Smooth muscle cell (in vitro differentiated cells): ENCODE data around the gene PPP3R2. TPM values are rescaled to one million over a fixed set of nuclear protein-coding genes. Genes with fewer than 3 reads are reported as not detected.

ENCODE experiments used
- DNase-seq: peaks from one replicate; lab custom pipeline; 2025; ENCODE audit not compliant: unreplicated experiment; lab: John Stamatoyannopoulos, UW
- H2AFZ ChIP-seq: fragments of 200-600 bp; sonication (generic); 2 replicates; pipeline ENCODE4 v1.6.0; 2016; ENCODE audit warnings: antibody characterized with exemption, low read depth, mild to moderate bottlenecking
- H3F3A ChIP-seq: fragments of 200-600 bp; sonication (generic); 2 replicates; pipeline ENCODE4 v1.6.0; 2017; ENCODE audit warnings: antibody characterized with exemption, low read depth
- H3K27ac ChIP-seq: fragments of 200-600 bp; sonication (generic); 2 replicates; pipeline ENCODE4 v1.5.1; 2016; ENCODE audit warnings: low read depth, mild to moderate bottlenecking
- H3K27me3 ChIP-seq: fragments of 200-600 bp; sonication (generic); 2 replicates; pipeline ENCODE4 v1.6.1; 2016; ENCODE audit warnings: low read depth, mild to moderate bottlenecking
- H3K36me3 ChIP-seq: fragments of 200-600 bp; sonication (generic); 2 replicates; pipeline ENCODE4 v1.5.1; 2016; ENCODE audit warnings: low read depth
- H3K4me1 ChIP-seq: fragments of 200-600 bp; sonication (generic); 2 replicates; pipeline ENCODE4 v1.5.1; 2016; ENCODE audit warnings: low read depth
- H3K4me2 ChIP-seq: fragments of 200-600 bp; sonication (generic); 2 replicates; pipeline ENCODE4 v1.6.0; 2016; ENCODE audit warnings: mild to moderate bottlenecking
- H3K4me3 ChIP-seq: fragments of 200-600 bp; sonication (generic); 2 replicates; pipeline ENCODE4 v1.5.1; 2016; ENCODE audit warnings: mild to moderate bottlenecking
- H3K79me2 ChIP-seq: fragments of 200-600 bp; sonication (generic); 2 replicates; pipeline ENCODE4 v1.6.0; 2016; ENCODE audit warnings: low read depth, mild to moderate bottlenecking
- H3K9ac ChIP-seq: fragments of 200-600 bp; sonication (generic); 2 replicates; pipeline ENCODE4 v1.6.0; 2016; ENCODE audit warnings: low read depth
- H3K9me3 ChIP-seq: fragments of 200-600 bp; sonication (generic); replicated peaks from 2 replicates; pipeline ENCODE4 v1.5.1; 2016; ENCODE audit warnings: low read depth
- H4K20me1 ChIP-seq: fragments of 200-600 bp; sonication (generic); 2 replicates; pipeline ENCODE4 v1.6.0; 2016; ENCODE audit warnings: low read depth
- CTCF ChIP-seq: fragments of 200-600 bp; sonication (generic); IDR thresholded peaks from 2 replicates; pipeline ENCODE4 v1.5.1; 2017; ENCODE audit warnings: borderline replicate concordance, mild to moderate bottlenecking, antibody characterized with exemption; ENCODE audit not compliant: insufficient read depth, poor library complexity, severe bottlenecking
- WGBS: methylation state at CpG from one replicate; pipeline ENCODE4 v1.1.7; 2016; ENCODE audit warnings: low lambda C conversion rate; 5-methylcytosine and 5-hydroxymethylcytosine counted together
- polyA plus RNA-seq: library from polyadenylated mRNA; unstranded; fragments of >200 nt; fragmentation: Nextera tagmentation; extraction: Ambion mirVana; gene quantifications from 2 replicates; pipeline ENCODE4 v1.2.1, GENCODE V29; 2016
- total RNA-seq: library from RNA; depleted of rRNA; stranded (reverse); fragments of >200 nt; gene quantifications from 2 replicates; pipeline ENCODE4 v1.2.3, GENCODE V29; 2014

The PPP3R2 gene
- total and polyA plus RNA-seq, 2 experiments from 2014 or later: not detected

DNA sequence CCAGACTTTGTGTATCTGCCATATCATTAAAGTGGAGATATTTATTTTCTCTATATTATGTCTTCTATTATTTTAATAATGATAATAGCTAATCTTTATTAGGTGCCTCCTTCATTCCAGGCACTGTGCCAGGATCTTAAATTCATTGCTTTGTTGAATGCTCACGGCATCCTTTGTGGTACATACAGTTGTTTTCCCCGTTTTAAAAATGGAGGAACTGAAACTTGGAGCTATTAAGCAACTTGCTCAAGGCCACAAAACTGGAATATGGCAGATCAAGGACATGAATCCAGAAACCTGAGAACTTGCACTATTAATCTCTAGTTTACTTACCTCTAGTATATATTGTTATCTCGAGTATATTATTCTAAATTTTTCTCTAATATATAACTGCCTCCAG, 41.5 kb upstream of the PPP3R2 start:
- H3K9ac ChIP-seq: no peak overlapping the region
- H3K4me2 ChIP-seq: no peak overlapping the region
- no peak overlapping the region for H2AFZ ChIP-seq
- H3K79me2 ChIP-seq: no peaks in the 10 kb centered on the region
- H3K9me3 ChIP-seq: no peaks in the 10 kb centered on the region
- TF ChIP-seq CTCF: no peak
- no peak overlapping the region for H3K4me3 ChIP-seq
- H3F3A ChIP-seq: no peaks in the 10 kb centered on the region
- DNase-seq: no peak
- H4K20me1 ChIP-seq: no peaks in the 10 kb centered on the region
- WGBS: 90% methylated on average over 3 of the region's 3 CpGs
- no peak overlapping the region for H3K27ac ChIP-seq
- no peaks in the 10 kb centered on the region for H3K27me3 ChIP-seq
- no peaks in the 10 kb centered on the region for H3K36me3 ChIP-seq
- no peaks in the 10 kb centered on the region for H3K4me1 ChIP-seq

GRCh38 chr9:101635473-101635872, 40.7 kb upstream of the PPP3R2 start:
- no peaks in the 10 kb centered on the region for H3K27me3 ChIP-seq

DNA sequence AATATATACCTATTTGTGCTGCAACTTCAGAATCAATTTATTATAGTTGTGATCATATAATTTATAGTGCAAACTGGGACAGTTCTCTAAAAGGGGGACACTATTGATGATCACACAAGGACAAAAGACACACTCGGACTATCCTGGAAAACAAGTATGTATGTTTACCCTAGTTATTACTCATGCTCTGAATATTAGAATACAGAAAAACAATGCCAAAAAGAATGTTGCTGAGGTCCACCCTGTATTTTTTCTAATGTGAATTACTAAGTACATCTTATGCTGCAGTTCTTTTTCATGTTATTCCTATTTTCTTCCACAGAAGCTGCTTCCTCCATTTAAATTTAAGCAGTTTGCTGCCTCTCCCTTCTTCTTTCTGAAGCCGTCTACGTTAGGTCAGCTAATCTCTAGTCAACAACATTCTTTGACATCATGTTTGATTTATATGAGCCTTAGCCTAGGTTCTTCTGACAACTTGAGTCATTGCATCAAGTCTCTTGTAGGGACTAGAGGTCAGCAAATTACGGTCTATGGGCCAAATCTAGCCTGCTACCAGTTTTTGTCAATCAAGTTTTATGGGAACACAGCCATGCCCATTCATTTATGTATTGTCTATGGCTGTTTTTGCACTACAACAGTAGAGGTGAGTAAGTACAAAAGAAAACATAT, 40.1 kb upstream of the PPP3R2 start:
- H3K27me3 ChIP-seq: no peaks in the 10 kb centered on the region
- no peak overlapping the region for H3K27ac ChIP-seq
- DNase-seq: no peak
- H3F3A ChIP-seq: no peaks in the 10 kb centered on the region
- H3K36me3 ChIP-seq: no peaks in the 10 kb centered on the region
- H3K4me3 ChIP-seq: no peak overlapping the region
- no peaks in the 10 kb centered on the region for H3K9me3 ChIP-seq
- WGBS: 70% methylated on average over 4 of the region's 4 CpGs
- H2AFZ ChIP-seq: no peak overlapping the region
- H3K4me2 ChIP-seq: no peak overlapping the region
- H3K79me2 ChIP-seq: no peaks in the 10 kb centered on the region
- no peak for TF ChIP-seq CTCF
- no peak overlapping the region for H3K9ac ChIP-seq
- no peaks in the 10 kb centered on the region for H4K20me1 ChIP-seq
- no peaks in the 10 kb centered on the region for H3K4me1 ChIP-seq

More at GRCh38 chr9:101635473-101635872, 40.7 kb upstream of the PPP3R2 start:
- TF ChIP-seq CTCF: no peak
- H2AFZ ChIP-seq: no peak overlapping the region
- H3K4me3 ChIP-seq: no peak overlapping the region
- H3K4me2 ChIP-seq: no peak overlapping the region
- H3K4me1 ChIP-seq: no peaks in the 10 kb centered on the region
- H3K9ac ChIP-seq: no peak overlapping the region
- no peaks in the 10 kb centered on the region for H3K9me3 ChIP-seq
- WGBS: 92% methylated on average over 1 of the region's 1 CpG
- H3F3A ChIP-seq: no peaks in the 10 kb centered on the region
- H4K20me1 ChIP-seq: no peaks in the 10 kb centered on the region
- no peak overlapping the region for H3K27ac ChIP-seq
- no peaks in the 10 kb centered on the region for H3K79me2 ChIP-seq
- DNase-seq: no peak
- H3K36me3 ChIP-seq: no peaks in the 10 kb centered on the region

DNA sequence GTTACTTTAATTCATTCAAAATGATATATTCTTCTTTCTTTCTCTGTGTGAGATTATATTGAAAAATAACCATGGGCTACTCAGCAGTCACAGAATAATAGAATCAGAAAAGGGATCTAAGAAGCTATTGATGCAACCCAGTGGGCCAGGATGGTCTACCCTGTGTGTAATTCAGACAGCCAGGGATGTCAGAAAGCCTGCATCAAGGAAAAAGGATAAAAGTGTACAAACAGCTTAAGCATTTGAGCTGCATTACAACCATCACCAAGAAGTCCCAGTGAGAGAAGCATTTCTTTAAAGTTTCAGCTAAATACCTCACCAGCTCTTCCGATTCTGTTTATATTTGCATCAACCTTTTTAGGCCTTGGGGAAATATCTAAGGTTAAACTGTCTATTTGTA, 37.8 kb upstream of the PPP3R2 start:
- WGBS: 87% methylated on average over 1 of the region's 1 CpG
- no peaks in the 10 kb centered on the region for H3K27me3 ChIP-seq
- H3K4me1 ChIP-seq: no peaks in the 10 kb centered on the region
- H3K36me3 ChIP-seq: no peaks in the 10 kb centered on the region
- no peak for DNase-seq
- TF ChIP-seq CTCF: no peak
- H3K9me3 ChIP-seq: no peaks in the 10 kb centered on the region
- H3K4me3 ChIP-seq: no peak overlapping the region
- no peaks in the 10 kb centered on the region for H3F3A ChIP-seq
- no peaks in the 10 kb centered on the region for H3K79me2 ChIP-seq
- no peak overlapping the region for H3K9ac ChIP-seq
- H3K27ac ChIP-seq: no peak overlapping the region
- H2AFZ ChIP-seq: no peak overlapping the region
- no peaks in the 10 kb centered on the region for H4K20me1 ChIP-seq
- H3K4me2 ChIP-seq: no peak overlapping the region
